HAP-1 (cell line): ENCODE results near the gene PPM1H.
A peak's percentile ranks its signal among the peaks of the same experiment; 100 is the strongest.

Experiments used
- DNase-seq, 2 experiments: peaks; one replicate each; pipeline ENCODE4 v3.0.0-alpha.2; 2016 to 2020; ENCODE audit warnings: low spot score in 2 of 2
- H3K27me3 ChIP-seq: fragments of 250-450 bp; sonication (Bioruptor Pico); 2 replicates; pipeline ENCODE4 v1.5.1; 2020; ENCODE audit warnings: low read depth, mild to moderate bottlenecking, moderate library complexity
- H3K36me3 ChIP-seq: fragments of 250-450 bp; sonication (Bioruptor Pico); replicated peaks from 2 replicates; pipeline ENCODE4 v1.5.1; 2020; ENCODE audit warnings: mild to moderate bottlenecking
- H3K4me1 ChIP-seq: fragments of 250-450 bp; sonication (Bioruptor Pico); 2 replicates; pipeline ENCODE4 v1.5.1; 2020; ENCODE audit warnings: mild to moderate bottlenecking
- H3K4me3 ChIP-seq: fragments of 250-450 bp; sonication (Bioruptor Pico); 2 replicates; pipeline ENCODE4 v1.5.1; 2020; ENCODE audit warnings: mild to moderate bottlenecking, moderate library complexity
- H3K9me3 ChIP-seq: fragments of 250-450 bp; sonication (Bioruptor Pico); 2 replicates; pipeline ENCODE4 v1.5.1; 2020; ENCODE audit warnings: mild to moderate bottlenecking, moderate library complexity
- in situ Hi-C: fragments of 300-500 bp; cut with MboI; formaldehyde crosslinking; loops from 3 replicates; pipeline ENCODE4 v1.14.3; 2020; ENCODE audit warnings: low sequenced_read_pairs, inconsistent platforms, mixed read lengths

The PPM1H gene

GRCh38 chr12:62868820-62869219 is 66.1 kb downstream of the PPM1H start:
- no peaks in the 10 kb centered on the region for H3K36me3 ChIP-seq
- no peaks in the 10 kb centered on the region for H3K27me3 ChIP-seq
- H3K4me3 ChIP-seq: no peak overlapping the region
- peaks cover 10% of the 10 kb centered on the region for H3K4me1 ChIP-seq
- in situ Hi-C loops: no loop called here
- H3K9me3 ChIP-seq: no peaks in the 10 kb centered on the region
- DNase-seq: no peak

GRCh38 chr12:62866451-62867082 is 68.4 kb downstream of the PPM1H start:
- H3K36me3 ChIP-seq: no peaks in the 10 kb centered on the region
- H3K9me3 ChIP-seq: no peaks in the 10 kb centered on the region
- H3K27me3 ChIP-seq: no peaks in the 10 kb centered on the region
- H3K4me1 ChIP-seq: peaks cover 15% of the 10 kb centered on the region
- in situ Hi-C loops: no loop called here
- DNase-seq: no peak
- H3K4me3 ChIP-seq: no peak overlapping the region

- in situ Hi-C loops: no loop called here
Measured at GRCh38 chr12:62865937-62866336, 69.0 kb downstream of the PPM1H start.

GRCh38 chr12:62865065-62865464 is 69.9 kb downstream of the PPM1H start:
- Histone ChIP-seq H3K27me3 (no peaks in the 10 kb centered on the region), H3K4me3 (no peak overlapping the region), H3K36me3 (no peaks in the 10 kb centered on the region), H3K4me1 (peaks cover 17% of the 10 kb centered on the region), H3K9me3 (no peaks in the 10 kb centered on the region)
- in situ Hi-C loops: no loop called here
- DNase-seq: no peak

More at GRCh38 chr12:62865937-62866336, 69.0 kb downstream of the PPM1H start:
- no peaks in the 10 kb centered on the region for H3K27me3 ChIP-seq
- H3K36me3 ChIP-seq: no peaks in the 10 kb centered on the region
- no peaks in the 10 kb centered on the region for H3K9me3 ChIP-seq
- DNase-seq: no peak
- no peak overlapping the region for H3K4me3 ChIP-seq
- H3K4me1 ChIP-seq: peaks cover 15% of the 10 kb centered on the region

DNA sequence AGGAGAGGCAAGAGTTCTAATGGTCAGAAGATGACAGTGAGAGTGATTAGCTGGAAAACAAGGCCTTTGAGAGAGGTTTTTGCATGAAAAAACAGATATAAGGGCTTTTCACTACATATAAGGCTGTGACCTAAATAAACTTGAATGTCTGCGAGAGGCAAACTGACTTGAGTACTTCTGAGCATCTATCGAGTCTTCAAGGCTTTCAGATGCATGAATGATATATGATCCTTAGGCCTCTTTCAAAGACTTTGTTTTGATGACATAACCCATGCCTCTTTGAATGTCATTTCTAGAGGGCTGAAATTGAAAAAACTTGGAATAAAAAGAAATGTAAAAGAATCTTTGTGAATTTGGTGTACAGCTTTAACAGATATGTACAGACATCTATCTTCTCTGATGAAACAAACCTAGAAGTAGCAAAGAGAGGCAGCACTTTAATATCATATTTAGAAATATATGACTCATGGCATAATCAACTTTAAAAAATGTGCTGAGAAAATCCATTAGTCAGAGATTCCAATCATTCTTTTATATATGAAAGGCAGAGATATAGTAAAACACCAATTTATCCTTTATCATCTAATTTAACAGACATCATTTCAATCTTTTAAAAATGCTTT is 72.6 kb downstream of the PPM1H start:
- in situ Hi-C loops: no loop called here
- no peak overlapping the region for H3K4me3 ChIP-seq
- H3K27me3 ChIP-seq: no peaks in the 10 kb centered on the region
- no peaks in the 10 kb centered on the region for H3K36me3 ChIP-seq
- no peak for DNase-seq
- no peaks in the 10 kb centered on the region for H3K9me3 ChIP-seq
- peaks cover 30% of the 10 kb centered on the region for H3K4me1 ChIP-seq

- Histone ChIP-seq H3K27me3 (no peaks in the 10 kb centered on the region), H3K4me1 (peaks cover 30% of the 10 kb centered on the region), H3K9me3 (no peaks in the 10 kb centered on the region), H3K36me3 (no peaks in the 10 kb centered on the region), H3K4me3 (no peak overlapping the region)
- no peak for DNase-seq
- in situ Hi-C loops: no loop called here
Measured at GRCh38 chr12:62861586-62861985, 73.4 kb downstream of the PPM1H start.

GRCh38 chr12:62860501-62861411 is 74.2 kb downstream of the PPM1H start:
- no peaks in the 10 kb centered on the region for H3K36me3 ChIP-seq
- no peaks in the 10 kb centered on the region for H3K27me3 ChIP-seq
- in situ Hi-C loops: no loop called here
- no peaks in the 10 kb centered on the region for H3K9me3 ChIP-seq
- H3K4me1 ChIP-seq: peaks cover 30% of the 10 kb centered on the region
- DNase-seq: no peak
- H3K4me3 ChIP-seq: no peak overlapping the region

GRCh38 chr12:62860020-62860419 is 74.9 kb downstream of the PPM1H start:
- H3K9me3 ChIP-seq: no peaks in the 10 kb centered on the region
- no peaks in the 10 kb centered on the region for H3K36me3 ChIP-seq
- DNase-seq: no peak
- no peaks in the 10 kb centered on the region for H3K27me3 ChIP-seq
- in situ Hi-C loops: no loop called here
- H3K4me3 ChIP-seq: no peak overlapping the region
- H3K4me1 ChIP-seq: peaks cover 28% of the 10 kb centered on the region

GRCh38 chr12:62859321-62859737 is 75.6 kb downstream of the PPM1H start:
- no peaks in the 10 kb centered on the region for H3K36me3 ChIP-seq
- peak in 1 of 2 experiments; percentile 44 for DNase-seq
- H3K9me3 ChIP-seq: no peaks in the 10 kb centered on the region
- no peaks in the 10 kb centered on the region for H3K27me3 ChIP-seq
- no peak overlapping the region for H3K4me3 ChIP-seq
- H3K4me1 ChIP-seq: peaks cover 23% of the 10 kb centered on the region
- in situ Hi-C loops: no loop called here

DNA sequence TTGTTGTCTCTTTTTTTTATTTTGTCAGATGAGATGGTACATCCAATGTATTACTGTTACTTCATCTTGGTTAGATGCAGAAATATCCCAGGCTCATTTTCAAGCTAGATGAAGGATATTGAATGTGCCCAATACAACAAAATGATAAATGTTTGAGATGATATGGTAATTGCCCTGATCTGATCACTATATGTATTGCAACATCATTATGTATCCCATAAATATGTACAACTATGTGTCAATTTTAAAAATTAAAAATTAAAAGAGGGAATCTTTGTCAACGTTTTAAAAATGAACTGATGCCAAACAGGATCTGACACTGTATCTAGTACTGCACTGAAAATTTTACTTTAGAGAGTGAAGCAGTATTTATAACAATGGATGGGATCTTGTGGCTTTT is 78.5 kb downstream of the PPM1H start:
- H3K9me3 ChIP-seq: no peaks in the 10 kb centered on the region
- H3K4me1 ChIP-seq: peaks cover 14% of the 10 kb centered on the region
- H3K36me3 ChIP-seq: no peaks in the 10 kb centered on the region
- H3K4me3 ChIP-seq: no peak overlapping the region
- DNase-seq: no peak
- in situ Hi-C loops: no loop called here
- no peaks in the 10 kb centered on the region for H3K27me3 ChIP-seq

DNA sequence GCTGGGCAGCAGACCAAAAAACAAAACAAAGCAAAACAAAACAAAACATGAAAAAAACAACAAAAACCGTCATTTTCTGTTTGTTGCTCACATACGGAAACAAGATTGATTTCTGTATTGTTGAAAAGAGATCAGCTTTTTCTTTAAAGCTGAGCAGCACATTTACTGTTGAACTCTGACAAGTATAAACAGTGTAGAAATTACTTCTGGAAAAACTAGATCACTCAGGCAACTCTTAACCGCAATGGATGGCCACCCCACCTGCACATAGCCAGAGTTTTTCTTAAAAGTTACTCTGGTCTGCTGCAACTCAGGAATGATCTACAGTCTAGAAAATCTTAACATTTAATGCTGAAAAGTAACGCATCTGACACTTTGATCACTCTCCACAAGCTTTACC is 80.9 kb downstream of the PPM1H start:
- no peaks in the 10 kb centered on the region for H3K36me3 ChIP-seq
- no peak for DNase-seq
- H3K4me3 ChIP-seq: no peak overlapping the region
- in situ Hi-C loops: no loop called here
- peaks cover 2% of the 10 kb centered on the region for H3K4me1 ChIP-seq
- H3K27me3 ChIP-seq: no peaks in the 10 kb centered on the region
- no peaks in the 10 kb centered on the region for H3K9me3 ChIP-seq

- in situ Hi-C loops: no loop called here
- Histone ChIP-seq H3K4me3 (no peak overlapping the region), H3K9me3 (no peaks in the 10 kb centered on the region), H3K4me1 (peaks cover under 1% of the 10 kb centered on the region), H3K27me3 (no peaks in the 10 kb centered on the region), H3K36me3 (no peaks in the 10 kb centered on the region)
- DNase-seq: no peak
Measured at GRCh38 chr12:62849398-62849797, 85.6 kb downstream of the PPM1H start.

DNA sequence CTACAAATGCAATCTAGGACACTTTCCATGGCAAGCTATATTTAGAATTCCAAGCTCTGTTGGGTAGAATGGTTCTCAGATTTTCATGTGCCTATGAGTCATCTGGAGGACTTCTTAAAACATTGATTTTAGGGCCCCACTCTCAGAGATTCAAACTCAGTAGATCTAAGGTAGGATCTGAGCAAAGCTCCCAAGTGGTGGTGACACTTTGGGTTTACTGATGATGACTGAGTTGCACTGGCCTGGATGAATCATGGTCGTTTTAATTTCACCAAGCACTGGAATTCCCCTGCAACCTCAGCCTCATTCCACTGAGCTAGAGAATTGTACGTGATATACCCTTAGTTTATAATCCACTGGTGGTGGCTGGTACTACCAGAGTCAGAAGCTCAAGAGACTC is 86.5 kb downstream of the PPM1H start:
- H3K36me3 ChIP-seq: no peaks in the 10 kb centered on the region

GRCh38 chr12:62847709-62848108 is 87.2 kb downstream of the PPM1H start:
- Histone ChIP-seq H3K4me3 (no peak overlapping the region), H3K36me3 (no peaks in the 10 kb centered on the region), H3K9me3 (no peaks in the 10 kb centered on the region), H3K4me1 (peaks cover 13% of the 10 kb centered on the region), H3K27me3 (no peaks in the 10 kb centered on the region)
- in situ Hi-C loops: no loop called here
- DNase-seq: no peak

More for the DNA sequence above, 86.5 kb downstream of the PPM1H start:
- peaks cover 10% of the 10 kb centered on the region for H3K4me1 ChIP-seq
- no peaks in the 10 kb centered on the region for H3K27me3 ChIP-seq
- H3K9me3 ChIP-seq: no peaks in the 10 kb centered on the region
- H3K4me3 ChIP-seq: no peak overlapping the region
- in situ Hi-C loops: no loop called here
- no peak for DNase-seq
